HFFc6 (cell line): ENCODE results near the gene IMP4. TPM values are rescaled to one million over a fixed set of nuclear protein-coding genes. Genes with fewer than 3 reads are reported as not detected.

ENCODE experiments used
- DNase-seq: peaks from one replicate; pipeline ENCODE4 v3.0.0-alpha.2; 2018
- H3K27ac Mint-ChIP-seq: 2 replicates; pipeline ENCODE4 v1.8.0; 2020; ENCODE audit warnings: mild to moderate bottlenecking, mixed read lengths
- H3K27me3 Mint-ChIP-seq: 2 replicates; pipeline ENCODE4 v1.8.0; 2021; ENCODE audit warnings: mild to moderate bottlenecking, moderate library complexity, mixed read lengths; ENCODE audit not compliant: insufficient read depth
- H3K36me3 Mint-ChIP-seq: 2 replicates; pipeline ENCODE4 v1.8.0; 2021; ENCODE audit warnings: low read depth, mixed read lengths
- H3K4me1 Mint-ChIP-seq: 2 replicates; pipeline ENCODE4 v1.8.0; 2020; ENCODE audit warnings: low read depth, mixed read lengths
- H3K4me3 Mint-ChIP-seq: 2 replicates; pipeline ENCODE4 v1.8.0; 2020; ENCODE audit warnings: mild to moderate bottlenecking, moderate library complexity, mixed read lengths
- H3K9me3 Mint-ChIP-seq: 2 replicates; pipeline ENCODE4 v1.8.0; 2020; ENCODE audit warnings: mild to moderate bottlenecking, mixed read lengths
- CTCF ChIP-seq: fragments of 200-600 bp; sonication (generic); IDR thresholded peaks from 2 replicates; pipeline ENCODE4 v1.5.0; 2021; ENCODE audit warnings: antibody characterized with exemption, mild to moderate bottlenecking
- total RNA-seq, 6 experiments: library from RNA; stranded (reverse); fragmentation: NEBNext Ultra II Directional; extraction: Animal tissue kit (Norgen Biotek cat#: 25700); gene quantifications; 2 replicates in 1 of 6; 3 replicates in 5 of 6; pipeline ENCODE4 v1.2.3, GENCODE V29; 2021

Gene IMP4
- total RNA-seq, 6 experiments from 2014 or later: 79.9 to 103 (median 90.4) TPM

GRCh38 chr2:130372833-130373807, 30.4 kb downstream of the IMP4 start:
- Mint-ChIP-seq H3K4me3 (peak overlapping the region; percentile 95), H3K27ac (peak overlapping the region; percentile 73), H3K4me1 (peaks cover 47% of the 10 kb centered on the region), H3K9me3 (peaks cover under 1% of the 10 kb centered on the region; the same call in 1 of the 2 replicates), H3K36me3 (peaks cover 30% of the 10 kb centered on the region), H3K27me3 (no peaks in the 10 kb centered on the region; the same call in 1 of the 2 replicates)
- DNase-seq: no peak
- peak; percentile 59 for TF ChIP-seq CTCF

GRCh38 chr2:130373808-130374365, 31.2 kb downstream of the IMP4 start:
- Mint-ChIP-seq H3K27ac (peak overlapping the region; percentile 73), H3K36me3 (peaks cover 30% of the 10 kb centered on the region), H3K27me3 (no peaks in the 10 kb centered on the region; the same call in 1 of the 2 replicates), H3K4me3 (peak overlapping the region; percentile 95), H3K9me3 (no peaks in the 10 kb centered on the region), H3K4me1 (peaks cover 47% of the 10 kb centered on the region)
- no peak for TF ChIP-seq CTCF
- no peak for DNase-seq

GRCh38 chr2:130374587-130375290, 32.0 kb downstream of the IMP4 start:
- Mint-ChIP-seq H3K27me3 (no peaks in the 10 kb centered on the region; the same call in 1 of the 2 replicates), H3K9me3 (no peaks in the 10 kb centered on the region), H3K4me3 (peak overlapping the region; percentile 95), H3K27ac (peak overlapping the region; percentile 65), H3K4me1 (peaks cover 47% of the 10 kb centered on the region), H3K36me3 (peaks cover 30% of the 10 kb centered on the region)
- no peak for TF ChIP-seq CTCF
- peak; percentile 46 for DNase-seq

- Mint-ChIP-seq H3K4me1 (peaks cover 47% of the 10 kb centered on the region), H3K27ac (peak overlapping the region; percentile 65)
These were observed 32.9 kb downstream of the IMP4 start for GRCh38 chr2:130375291-130376266.

More at GRCh38 chr2:130375291-130376266, 32.9 kb downstream of the IMP4 start:
- no peak for TF ChIP-seq CTCF
- Mint-ChIP-seq H3K36me3 (peaks cover 29% of the 10 kb centered on the region), H3K4me3 (peak overlapping the region; percentile 95), H3K27me3 (no peaks in the 10 kb centered on the region; the same call in 1 of the 2 replicates), H3K9me3 (no peaks in the 10 kb centered on the region)
- DNase-seq: no peak
